H9 (cell line): ENCODE measurements around the gene MYBBP1A. TPM values are rescaled to one million over a fixed set of nuclear protein-coding genes. Genes with fewer than 3 reads are reported as not detected.
A peak's percentile ranks its signal among the peaks of the same experiment; 100 is the strongest.

Experiments used
- DNase-seq: peaks from one replicate; pipeline ENCODE4 v3.0.0-alpha.2; 2017
- H2AFZ ChIP-seq: one replicate; pipeline ENCODE4 v1.6.1; 2013; ENCODE audit warnings: mild to moderate bottlenecking, low read length, control low read depth, moderate library complexity
- H2AK5ac ChIP-seq: 2 replicates; pipeline ENCODE4 v1.6.1; 2013; ENCODE audit warnings: low read length, control low read depth, mixed read lengths; ENCODE audit not compliant: insufficient read length
- H2BK120ac ChIP-seq: one replicate; pipeline ENCODE4 v1.6.1; 2013; ENCODE audit warnings: low read depth, mild to moderate bottlenecking, low read length, control low read depth, inconsistent platforms; ENCODE audit not compliant: poor library complexity, severe bottlenecking
- H2BK12ac ChIP-seq: 2 replicates; pipeline ENCODE4 v1.6.1; 2013; ENCODE audit warnings: low read length, control low read depth, mixed read lengths, low read depth; ENCODE audit not compliant: insufficient read length
- H2BK15ac ChIP-seq: 2 replicates; pipeline ENCODE4 v1.6.1; 2013; ENCODE audit warnings: low read depth, low read length, control low read depth
- H2BK20ac ChIP-seq: one replicate; pipeline ENCODE4 v1.6.1; 2013; ENCODE audit warnings: low read depth, mild to moderate bottlenecking, low read length, control low read depth, inconsistent platforms; ENCODE audit not compliant: poor library complexity, severe bottlenecking
- H2BK5ac ChIP-seq: 2 replicates; pipeline ENCODE4 v1.6.1; 2013; ENCODE audit warnings: low read length, control low read depth, mixed read lengths; ENCODE audit not compliant: insufficient read length
- H3K14ac ChIP-seq: 2 replicates; pipeline ENCODE4 v1.6.1; 2013; ENCODE audit warnings: low read length, control low read depth; ENCODE audit not compliant: insufficient read depth
- H3K18ac ChIP-seq: 2 replicates; pipeline ENCODE4 v1.6.1; 2013; ENCODE audit warnings: low read depth, mild to moderate bottlenecking, mixed read lengths, low read length, control low read depth; ENCODE audit not compliant: insufficient read length
- H3K23ac ChIP-seq: 2 replicates; pipeline ENCODE4 v1.6.1; 2013; ENCODE audit warnings: low read length, control low read depth, mixed read lengths, low read depth; ENCODE audit not compliant: insufficient read length
- H3K23me2 ChIP-seq: 2 replicates; pipeline ENCODE4 v1.6.1; 2013; ENCODE audit warnings: low read depth, mild to moderate bottlenecking, mixed read lengths, low read length, control low read depth; ENCODE audit not compliant: insufficient read length, poor library complexity, severe bottlenecking
- H3K27ac ChIP-seq: 2 replicates; pipeline ENCODE4 v1.5.1; 2013; ENCODE audit warnings: low read length, control low read depth, mixed read lengths, low read depth; ENCODE audit not compliant: insufficient read length
- H3K27me3 ChIP-seq: 2 replicates; pipeline ENCODE4 v1.6.1; 2013; ENCODE audit warnings: low read length, control low read depth, inconsistent platforms; ENCODE audit not compliant: insufficient read depth
- H3K4ac ChIP-seq: 2 replicates; pipeline ENCODE4 v1.6.1; 2013; ENCODE audit warnings: low read depth, mild to moderate bottlenecking, control low read depth, inconsistent platforms, low read length, moderate library complexity
- H3K4me1 ChIP-seq: 2 replicates; pipeline ENCODE4 v1.6.1; 2013; ENCODE audit warnings: low read length, control low read depth, inconsistent platforms; ENCODE audit not compliant: insufficient read depth
- H3K4me2 ChIP-seq: 2 replicates; pipeline ENCODE4 v1.6.1; 2013; ENCODE audit warnings: low read length, control low read depth, mixed read lengths; ENCODE audit not compliant: insufficient read length, insufficient read depth
- H3K56ac ChIP-seq: 2 replicates; pipeline ENCODE4 v1.6.1; 2013; ENCODE audit warnings: low read depth, mild to moderate bottlenecking, mixed read lengths, low read length, control low read depth; ENCODE audit not compliant: insufficient read length
- H3K79me1 ChIP-seq: 2 replicates; pipeline ENCODE4 v1.6.1; 2013; ENCODE audit warnings: low read depth, mild to moderate bottlenecking, moderate library complexity, low read length, control low read depth, inconsistent platforms; ENCODE audit not compliant: insufficient read depth, poor library complexity, severe bottlenecking
- H3K79me2 ChIP-seq: 2 replicates; pipeline ENCODE4 v1.6.1; 2013; ENCODE audit warnings: low read length, control low read depth, inconsistent platforms; ENCODE audit not compliant: insufficient read depth
- H3K9ac ChIP-seq: 2 replicates; pipeline ENCODE4 v1.6.1; 2013; ENCODE audit warnings: low read length, control low read depth, mixed read lengths; ENCODE audit not compliant: insufficient read length; ENCODE audit errors: extremely low read depth
- H3K9me3 ChIP-seq: one replicate; pipeline ENCODE4 v1.6.1; 2013; ENCODE audit warnings: low read depth, low read length, inconsistent platforms; ENCODE audit not compliant: control insufficient read depth
- H3T11ph ChIP-seq: one replicate; pipeline ENCODE4 v1.6.1; 2013; ENCODE audit warnings: mild to moderate bottlenecking, low read length, control low read depth, inconsistent platforms
- H4K20me1 ChIP-seq: one replicate; pipeline ENCODE4 v1.6.1; 2013; ENCODE audit not compliant: control insufficient read depth, insufficient read length, insufficient read depth
- H4K5ac ChIP-seq: 2 replicates; pipeline ENCODE4 v1.6.1; 2013; ENCODE audit warnings: low read depth, mild to moderate bottlenecking, mixed read lengths, low read length, control low read depth; ENCODE audit not compliant: insufficient read length
- H4K8ac ChIP-seq: replicated peaks from 2 replicates; pipeline ENCODE4 v1.6.1; 2013; ENCODE audit warnings: low read length, control low read depth, mixed read lengths, low read depth; ENCODE audit not compliant: insufficient read length
- H4K91ac ChIP-seq: 2 replicates; pipeline ENCODE4 v1.6.1; 2013; ENCODE audit warnings: low read depth, mild to moderate bottlenecking, moderate library complexity, mixed read lengths, low read length, control low read depth; ENCODE audit not compliant: insufficient read length
- H3K27ac Mint-ChIP-seq, 3 experiments: 2 replicates in 2 of 3; 3 replicates in 1 of 3; pipeline ENCODE4 v1.8.0; 2020 to 2021; ENCODE audit warnings: mixed read lengths in 3 of 3, mild to moderate bottlenecking in 1 of 3, moderate library complexity in 1 of 3
- H3K27me3 Mint-ChIP-seq: 2 replicates; pipeline ENCODE4 v1.8.0; 2021; ENCODE audit warnings: low read depth, mild to moderate bottlenecking, moderate library complexity, mixed read lengths
- H3K36me3 Mint-ChIP-seq, 3 experiments: 2 replicates in 2 of 3; 3 replicates in 1 of 3; pipeline ENCODE4 v1.8.0; 2020 to 2021; ENCODE audit warnings: low read depth in 3 of 3, mixed read lengths in 3 of 3; ENCODE audit not compliant: insufficient read depth in 1 of 3
- H3K4me1 Mint-ChIP-seq, 2 experiments: 2 replicates each; pipeline ENCODE4 v1.8.0; 2020; ENCODE audit warnings: mixed read lengths in 2 of 2
- H3K4me3 Mint-ChIP-seq, 2 experiments: 2 replicates in 1 of 2; 3 replicates in 1 of 2; pipeline ENCODE4 v1.8.0; 2020 to 2021; ENCODE audit warnings: mild to moderate bottlenecking in 2 of 2, mixed read lengths in 2 of 2, moderate library complexity in 1 of 2
- H3K9me3 Mint-ChIP-seq, 2 experiments: 2 replicates in 1 of 2; 3 replicates in 1 of 2; pipeline ENCODE4 v1.8.0; 2020; ENCODE audit warnings: mild to moderate bottlenecking in 2 of 2, mixed read lengths in 2 of 2, moderate library complexity in 1 of 2
- CTCF ChIP-seq: fragments of 200-600 bp; sonication (generic); conservative IDR thresholded peaks from 3 replicates; pipeline ENCODE4 v1.8.0; 2021; ENCODE audit warnings: antibody characterized with exemption, mild to moderate bottlenecking
- WGBS: extraction: QIAGEN DNeasy Blood & Tissue Kit; methylation state at CpG from one replicate; pipeline ENCODE4 v1.1.7; 2013; ENCODE audit warnings: missing lambda C conversion rate, low lambda C conversion rate, mixed read lengths; ENCODE audit not compliant: insufficient read length; ENCODE audit errors: extremely low coverage; 5-methylcytosine and 5-hydroxymethylcytosine counted together
- total RNA-seq: library from RNA; stranded (reverse); gene quantifications from 2 replicates; pipeline ENCODE4 v1.2.1, GENCODE V29; 2021

The MYBBP1A gene
- total RNA-seq, 1 experiment from 2014 or later, result 181 TPM

- no peaks in the 10 kb centered on the region for H3K79me2 ChIP-seq
- peak; percentile 90 for DNase-seq
- no peak overlapping the region for H3T11ph ChIP-seq
- no peak overlapping the region for H2BK120ac ChIP-seq
- H4K5ac ChIP-seq, result no peak overlapping the region
- no peak overlapping the region for H2BK5ac ChIP-seq
- H4K91ac ChIP-seq, result no peak overlapping the region
- H3K23me2 ChIP-seq, result no peaks in the 10 kb centered on the region
- H3K79me1 ChIP-seq, result no peaks in the 10 kb centered on the region
- H2AK5ac ChIP-seq, result no peak overlapping the region
- peak overlapping the region; percentile 36; the same call in 1 of the 2 replicates for H3K14ac ChIP-seq
- peaks cover 0 to 4% (median 0%) of the 10 kb centered on the region in 3 experiments; a peak in 1 of 7 replicates for H3K36me3 Mint-ChIP-seq
- peaks cover 20 to 31% of the 10 kb centered on the region in 2 experiments for H3K4me1 Mint-ChIP-seq
- peak; percentile 67 for TF ChIP-seq CTCF
- H2BK20ac ChIP-seq, result no peak overlapping the region
- H3K23ac ChIP-seq, result no peak overlapping the region
- no peak overlapping the region; a peak in 1 of 5 replicates for H3K4me3 Mint-ChIP-seq
- H4K20me1 ChIP-seq, result no peaks in the 10 kb centered on the region
- no peak overlapping the region for H3K4ac ChIP-seq
- H2BK12ac ChIP-seq, result no peak overlapping the region
- H4K8ac ChIP-seq, result no peak overlapping the region
- no peak overlapping the region for H3K56ac ChIP-seq
- H3K9me3 ChIP-seq, result no peaks in the 10 kb centered on the region
- no peak overlapping the region for H3K9ac ChIP-seq
- no peaks in the 10 kb centered on the region for H3K27me3 ChIP-seq
- H2BK15ac ChIP-seq, result no peak overlapping the region
- H3K27me3 Mint-ChIP-seq, result peaks cover 18% of the 10 kb centered on the region
- no CpG with 5 or more reads among the region's 29 CpGs for WGBS
- no peak overlapping the region for H3K4me2 ChIP-seq
- peaks cover 0 to 2% of the 10 kb centered on the region in 2 experiments; a peak in 1 of 5 replicates for H3K9me3 Mint-ChIP-seq
- no peak overlapping the region for H2AFZ ChIP-seq
- H3K27ac ChIP-seq, result no peak overlapping the region
- peak overlapping the region; percentile 32 for H3K18ac ChIP-seq
- no peak overlapping the region for H3K27ac Mint-ChIP-seq
- H3K4me1 ChIP-seq, result peaks cover under 1% of the 10 kb centered on the region; the same call in 1 of the 2 replicates
Measured at GRCh38 chr17:4594931-4595684, 39.9 kb upstream of the MYBBP1A start.
